Colon (tissue), 2 donors: Measurements from ENCODE around the gene C11orf21.
"Not testable (repeated sequence)": the region's sequence is repeated elsewhere in the genome, so short reads cannot be mapped to it uniquely, and the experiment has no call there.

ENCODE experiments used
- FAIRE-seq: peaks from 2 replicates; lab custom pipeline; 2012; peaks lifted over from hg19 to GRCh38; lab: Jason Lieb, UNC
- donor health status: control.
- donor health status: control.

The C11orf21 gene

GRCh38 chr11:2301631-2302305, at the start of gene C11orf21, which contains the start of gene TSPAN32:
Gene C11orf21, minus strand, starts transcription at chr11:2301918. Its CDS starts 110 bp downstream, at chr11:2301808.
Gene TSPAN32, plus strand, starts transcription at chr11:2302013. Its CDS starts 137 bp downstream, at chr11:2302150.
- FAIRE-seq, result no peak

DNA sequence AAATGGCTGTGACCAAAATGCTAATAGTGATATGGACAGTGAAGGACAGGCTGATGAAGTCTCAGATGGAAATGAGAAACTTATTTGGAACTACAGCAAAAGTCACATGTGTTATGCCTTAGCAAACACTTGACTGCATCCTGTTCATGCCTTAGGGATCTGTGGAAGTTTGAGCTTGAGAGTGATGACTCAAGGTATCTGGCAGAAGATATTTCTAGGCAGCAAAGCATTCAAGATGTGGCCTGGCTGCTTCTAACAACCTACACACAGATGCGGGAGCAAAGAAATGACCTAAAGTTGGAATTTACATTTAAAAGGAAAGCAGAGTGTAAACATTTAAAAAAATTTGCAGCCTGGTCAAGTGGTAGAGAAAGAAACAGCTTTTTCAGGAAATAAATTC, 47.3 kb upstream of the C11orf21 start:
- no peak for FAIRE-seq

GRCh38 chr11:2347308-2347830, 45.7 kb upstream of the C11orf21 start:
- FAIRE-seq, result no peak

- no peak for FAIRE-seq
Observed at GRCh38 chr11:2346586-2347307, 45.0 kb upstream of the C11orf21 start.

GRCh38 chr11:2346014-2346413, 44.3 kb upstream of the C11orf21 start:
- no peak for FAIRE-seq

- FAIRE-seq, result no peak
Observed at GRCh38 chr11:2345050-2345449, 43.3 kb upstream of the C11orf21 start.

DNA sequence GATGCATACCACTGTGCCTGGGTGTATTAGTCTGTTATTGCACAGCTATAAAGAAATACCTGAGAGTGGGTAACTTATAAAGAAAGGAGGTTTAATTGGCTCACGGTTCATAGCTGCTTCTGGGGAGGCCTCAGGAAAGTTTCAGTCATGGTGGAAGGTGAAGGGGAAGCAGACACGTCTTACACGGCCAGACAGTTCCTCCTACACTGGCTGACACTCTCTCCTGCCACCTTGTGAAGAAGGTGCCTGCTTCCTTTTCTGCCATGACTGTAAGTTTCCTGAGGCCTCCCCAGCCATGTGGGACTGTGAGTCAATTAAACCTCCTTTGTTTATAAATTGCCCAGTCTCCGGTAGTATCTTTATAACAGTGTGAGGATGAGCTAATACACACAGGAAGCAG, 41.8 kb upstream of the C11orf21 start:
- FAIRE-seq, result no peak

DNA sequence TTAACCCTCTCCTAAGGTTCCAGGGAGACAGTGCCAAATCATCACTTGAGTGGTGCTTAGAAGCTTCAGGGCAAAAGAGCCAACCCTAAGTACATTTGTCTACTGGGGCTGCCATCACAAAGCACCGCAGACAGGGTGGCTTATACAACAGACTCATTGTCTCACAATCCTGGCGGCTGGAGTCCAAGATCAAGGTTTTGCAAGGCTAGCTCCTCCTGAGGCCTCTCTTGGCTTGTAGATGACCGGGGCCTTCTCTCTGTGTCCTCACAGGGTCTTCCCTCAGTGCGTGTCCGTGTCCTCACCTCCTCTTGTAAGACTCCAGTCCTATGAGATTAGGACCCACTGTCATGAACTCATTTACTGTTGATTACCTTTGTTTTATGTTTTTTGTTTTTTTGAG, 41.3 kb upstream of the C11orf21 start:
- no peak for FAIRE-seq

- no peak for FAIRE-seq
Observed at GRCh38 chr11:2342557-2342956, 40.8 kb upstream of the C11orf21 start.

DNA sequence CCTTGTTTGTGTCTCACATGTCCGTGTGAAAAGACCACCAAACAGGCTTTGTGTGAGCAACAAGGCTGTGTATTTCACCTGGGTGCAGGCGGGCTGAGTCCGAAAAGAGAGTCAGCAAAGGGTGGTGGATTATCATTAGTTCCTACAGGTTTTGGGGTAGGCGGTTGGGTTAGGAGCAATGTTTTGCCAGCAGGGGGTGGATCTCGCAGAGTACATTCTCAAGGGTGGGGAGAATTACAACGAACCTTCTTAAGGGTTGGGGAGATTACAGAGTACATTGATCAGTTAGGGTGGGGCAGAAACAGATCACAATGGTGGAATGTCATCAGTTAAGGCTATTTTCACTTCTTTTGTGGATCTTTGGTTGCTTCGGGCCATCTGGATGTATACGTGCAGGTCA, 37.0 kb upstream of the C11orf21 start:
- not testable (repeated sequence) for FAIRE-seq

DNA sequence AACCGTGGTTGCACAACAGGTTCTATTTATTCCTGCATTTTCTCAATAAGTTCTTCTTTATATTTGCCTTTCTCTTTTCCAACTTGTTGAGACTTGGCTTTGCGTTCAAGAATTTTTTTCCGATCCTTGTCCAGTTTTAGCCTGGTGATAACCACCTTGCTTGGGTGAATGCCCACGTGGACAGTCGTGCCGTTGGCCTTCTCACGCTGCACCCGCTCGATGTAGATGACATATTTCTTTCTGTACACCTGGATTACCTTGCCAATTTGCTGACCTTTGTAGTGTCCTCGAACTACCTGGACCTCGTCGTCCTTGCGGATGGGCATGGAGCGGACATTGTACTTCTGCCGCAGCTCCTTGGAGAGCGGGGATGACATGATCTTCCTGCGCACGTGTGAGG, 33.6 kb upstream of the C11orf21 start:
- not testable (repeated sequence) for FAIRE-seq

GRCh38 chr11:2333486-2334205, 31.9 kb upstream of the C11orf21 start:
- not testable (repeated sequence) for FAIRE-seq

- not testable (repeated sequence) for FAIRE-seq
Observed at GRCh38 chr11:2332569-2332968, 30.9 kb upstream of the C11orf21 start.

- no peak for FAIRE-seq
Observed at GRCh38 chr11:2331404-2331803, 29.7 kb upstream of the C11orf21 start.

DNA sequence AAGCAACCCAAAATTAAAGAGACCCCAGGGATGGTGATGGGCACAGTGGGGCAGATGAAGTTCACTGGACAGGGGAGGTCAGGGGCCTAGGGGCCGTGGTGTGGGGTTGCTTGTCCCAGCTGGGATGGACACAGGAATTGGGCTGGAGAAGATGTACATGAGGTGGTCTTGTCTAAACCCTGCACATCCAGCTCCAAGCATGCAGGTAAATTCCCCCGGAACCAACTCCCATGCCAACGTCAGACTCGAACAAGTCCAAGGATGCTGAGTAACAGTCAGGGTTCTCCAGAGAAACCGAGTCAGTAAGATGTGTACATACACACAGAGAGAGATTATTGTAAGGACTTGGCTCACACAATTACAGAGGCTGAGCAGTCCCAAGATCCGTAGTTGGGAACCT, 29.0 kb upstream of the C11orf21 start:
- FAIRE-seq, result no peak

DNA sequence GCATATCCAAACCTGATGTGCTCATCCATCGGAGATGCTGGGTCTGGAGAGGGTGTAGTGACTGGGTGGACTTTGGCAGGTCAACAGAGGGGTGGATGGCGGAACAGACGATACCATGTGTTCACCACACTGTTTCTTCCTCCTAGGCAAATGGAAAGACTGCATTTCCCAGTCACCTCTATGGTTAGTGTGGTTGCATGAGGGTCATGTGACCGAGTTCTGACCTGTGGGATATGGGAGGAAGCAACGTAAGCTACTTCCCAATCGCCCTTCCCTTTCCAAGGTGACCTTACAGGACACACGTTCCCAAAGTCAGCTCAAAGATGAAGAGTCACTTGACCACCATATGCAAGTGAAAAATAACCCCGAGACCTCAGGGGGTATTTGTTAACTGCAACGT, 27.8 kb upstream of the C11orf21 start:
- FAIRE-seq, result no peak

- no peak for FAIRE-seq
Observed at GRCh38 chr11:2328656-2329354, 27.1 kb upstream of the C11orf21 start.

- FAIRE-seq, result no peak
Observed at GRCh38 chr11:2328021-2328420, 26.3 kb upstream of the C11orf21 start.

GRCh38 chr11:2327032-2327431, 25.3 kb upstream of the C11orf21 start:
- no peak for FAIRE-seq

GRCh38 chr11:2325719-2326118, 24.0 kb upstream of the C11orf21 start:
- FAIRE-seq, result no peak

DNA sequence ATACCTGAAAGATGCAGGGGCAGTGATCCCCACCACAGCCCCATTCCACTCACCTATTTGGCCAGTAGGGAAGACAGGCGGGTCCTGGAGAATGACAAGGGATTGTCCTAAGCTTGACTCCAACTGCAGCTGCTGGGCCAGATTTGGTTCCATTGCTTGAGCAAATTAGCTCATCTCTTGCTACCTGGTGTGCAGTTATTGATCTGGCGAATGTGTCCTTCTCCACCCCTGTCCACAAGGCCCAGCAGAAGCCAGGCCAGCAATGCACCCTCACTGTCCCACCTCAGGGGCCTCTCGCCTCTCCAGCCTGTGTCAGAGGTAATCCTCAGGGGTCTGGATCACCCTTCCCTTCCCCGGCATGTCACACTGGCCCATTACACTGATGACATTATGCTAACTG, 23.4 kb upstream of the C11orf21 start:
- no peak for FAIRE-seq

DNA sequence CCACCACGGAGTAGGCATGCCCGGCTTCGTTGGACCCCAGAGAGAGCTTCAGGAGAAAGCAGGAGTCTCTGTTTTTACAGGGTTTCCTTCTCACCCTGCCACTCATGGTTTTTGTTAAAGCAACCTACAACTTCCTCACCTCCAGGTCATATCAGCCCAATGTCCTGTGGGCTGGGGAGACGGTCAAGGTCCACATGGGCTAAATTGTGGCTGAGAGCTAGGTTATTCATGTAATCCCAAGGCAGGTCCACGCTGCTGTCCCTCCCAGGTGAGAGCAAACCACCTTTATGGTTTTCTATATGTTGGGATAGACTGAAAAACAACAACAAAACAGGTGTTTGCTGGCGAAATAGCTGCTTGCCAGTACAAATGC, 19.6 kb upstream of the C11orf21 start:
- no peak for FAIRE-seq
